Ovary (tissue), 3 donors: ENCODE results near the gene ZSCAN5A.
"Not testable (repeated sequence)": the region's sequence is repeated elsewhere in the genome, so short reads cannot be mapped to it uniquely, and the experiment has no call there.

Experiments used
- CTCF ChIP-seq, 3 donors: fragments of 450-650 bp in 2 of 3; fragments of 200-600 bp in 1 of 3; IDR thresholded peaks; one replicate each; pipeline versions ENCODE4 v1.5.1 to v1.8.0; 2016 to 2022; ENCODE audit warnings: antibody characterized with exemption in 3 of 3, mild to moderate bottlenecking in 1 of 3
- POLR2A ChIP-seq: fragments of 450-650 bp; IDR thresholded peaks from one replicate; pipeline ENCODE4 v1.6.1; 2017; ENCODE audit warnings: antibody characterized with exemption, mild to moderate bottlenecking, moderate library complexity
- donor health status: DM: no; HTN: no; CAD: no.

- not testable (repeated sequence) for TF ChIP-seq POLR2A; CTCF (IDR thresholded peaks at IDR 0.05)
Observed at GRCh38 chr19:56248736-56249338, 65.8 kb downstream of the ZSCAN5A start.
